Fibroblast of the aortic adventitia (primary cell): ENCODE measurements around the gene C3orf33. TPM values are rescaled to one million over a fixed set of nuclear protein-coding genes. Genes with fewer than 3 reads are reported as not detected.

Experiments
- DNase-seq: peaks from one replicate; pipeline ENCODE4 v3.0.0-alpha.2; 2010; ENCODE audit warnings: low read depth
- H3K4me3 ChIP-seq: 2 replicates; pipeline ENCODE4 v1.5.1; 2011; ENCODE audit warnings: low read depth, mild to moderate bottlenecking, control low read depth, low read length, moderate library complexity
- total RNA-seq: library from RNA; depleted of rRNA; stranded (reverse); fragments of >200 nt; gene quantifications from 2 replicates; pipeline ENCODE4 v1.2.3, GENCODE V29; 2012; ENCODE audit warnings: low replicate concordance
- TF ChIP-seq, protein P1 (sequence below): IDR thresholded peaks from 2 replicates; pipeline ENCODE4 v1.5.1; 2011; ENCODE audit warnings: mild to moderate bottlenecking, low read length, control low read depth, inconsistent platforms; ENCODE audit not compliant: insufficient read depth

The C3orf33 gene
- total RNA-seq, 1 donor, result 2.8 TPM

DNA sequence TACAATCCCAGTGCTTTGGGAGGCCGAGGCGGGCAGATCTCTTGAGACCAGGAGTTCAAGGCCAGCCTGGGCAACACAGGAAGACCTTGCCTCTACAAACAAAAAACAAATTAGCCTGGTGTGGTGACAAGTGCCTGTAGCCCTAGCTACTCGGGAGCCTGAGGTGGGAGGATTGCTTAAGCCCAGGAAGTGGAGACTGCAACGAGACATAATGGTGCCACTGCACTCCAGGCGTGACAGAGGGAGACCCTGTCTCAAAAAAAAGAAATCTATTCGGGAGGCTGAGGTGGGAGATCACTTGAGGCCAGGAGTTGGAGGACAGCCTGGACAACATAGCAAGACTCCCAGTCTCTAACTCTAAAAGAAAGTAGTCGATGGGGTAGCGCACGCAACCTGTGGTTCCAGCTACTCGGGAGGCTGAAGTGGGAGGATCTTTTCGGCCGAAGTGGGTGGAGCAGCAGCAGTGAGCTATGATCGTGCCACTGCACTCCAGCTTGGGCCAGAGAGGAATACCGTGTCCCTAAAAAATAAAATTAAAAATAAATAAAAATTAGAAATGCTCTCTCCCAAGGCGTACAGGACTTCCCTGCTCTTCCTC, 775 bp downstream of the C3orf33 start:
- DNase-seq, result peak; percentile 30
- TF ChIP-seq, protein P1, sequence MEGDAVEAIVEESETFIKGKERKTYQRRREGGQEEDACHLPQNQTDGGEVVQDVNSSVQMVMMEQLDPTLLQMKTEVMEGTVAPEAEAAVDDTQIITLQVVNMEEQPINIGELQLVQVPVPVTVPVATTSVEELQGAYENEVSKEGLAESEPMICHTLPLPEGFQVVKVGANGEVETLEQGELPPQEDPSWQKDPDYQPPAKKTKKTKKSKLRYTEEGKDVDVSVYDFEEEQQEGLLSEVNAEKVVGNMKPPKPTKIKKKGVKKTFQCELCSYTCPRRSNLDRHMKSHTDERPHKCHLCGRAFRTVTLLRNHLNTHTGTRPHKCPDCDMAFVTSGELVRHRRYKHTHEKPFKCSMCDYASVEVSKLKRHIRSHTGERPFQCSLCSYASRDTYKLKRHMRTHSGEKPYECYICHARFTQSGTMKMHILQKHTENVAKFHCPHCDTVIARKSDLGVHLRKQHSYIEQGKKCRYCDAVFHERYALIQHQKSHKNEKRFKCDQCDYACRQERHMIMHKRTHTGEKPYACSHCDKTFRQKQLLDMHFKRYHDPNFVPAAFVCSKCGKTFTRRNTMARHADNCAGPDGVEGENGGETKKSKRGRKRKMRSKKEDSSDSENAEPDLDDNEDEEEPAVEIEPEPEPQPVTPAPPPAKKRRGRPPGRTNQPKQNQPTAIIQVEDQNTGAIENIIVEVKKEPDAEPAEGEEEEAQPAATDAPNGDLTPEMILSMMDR, result no peak
- H3K4me3 ChIP-seq, result peak overlapping the region; percentile 78

- no peak overlapping the region for H3K4me3 ChIP-seq
Measured at GRCh38 chr3:155804323-155804722, 1.8 kb downstream of the C3orf33 start.

DNA sequence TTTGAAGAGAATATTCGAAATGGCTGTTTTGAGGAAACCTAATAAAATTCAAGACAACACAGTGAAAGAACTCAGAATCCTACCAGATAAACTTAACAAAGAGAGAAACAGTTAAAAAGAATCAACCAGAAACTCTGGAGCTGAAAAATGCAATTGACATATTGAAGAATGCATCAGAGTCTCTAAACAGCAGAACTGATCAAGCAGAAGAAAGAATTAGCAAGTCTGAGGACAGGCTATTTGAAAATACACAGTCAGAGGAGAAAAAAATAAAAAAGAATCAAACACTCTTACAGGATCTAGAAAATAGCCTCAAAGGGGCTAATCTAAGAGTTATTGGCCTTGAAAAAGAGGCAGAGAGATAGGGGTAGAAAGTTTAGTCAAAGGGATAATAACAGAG, 13.5 kb downstream of the C3orf33 start:
- H3K4me3 ChIP-seq, result no peak overlapping the region
- TF ChIP-seq, protein P1, result no peak
- no peak for DNase-seq

More at GRCh38 chr3:155804323-155804722, 1.8 kb downstream of the C3orf33 start:
- DNase-seq, result no peak
- TF ChIP-seq, protein P1, result no peak

GRCh38 chr3:155791190-155791589, 14.9 kb downstream of the C3orf33 start:
- H3K4me3 ChIP-seq, result no peak overlapping the region
- peak; percentile 54 for DNase-seq
- TF ChIP-seq, protein P1, result no peak

DNA sequence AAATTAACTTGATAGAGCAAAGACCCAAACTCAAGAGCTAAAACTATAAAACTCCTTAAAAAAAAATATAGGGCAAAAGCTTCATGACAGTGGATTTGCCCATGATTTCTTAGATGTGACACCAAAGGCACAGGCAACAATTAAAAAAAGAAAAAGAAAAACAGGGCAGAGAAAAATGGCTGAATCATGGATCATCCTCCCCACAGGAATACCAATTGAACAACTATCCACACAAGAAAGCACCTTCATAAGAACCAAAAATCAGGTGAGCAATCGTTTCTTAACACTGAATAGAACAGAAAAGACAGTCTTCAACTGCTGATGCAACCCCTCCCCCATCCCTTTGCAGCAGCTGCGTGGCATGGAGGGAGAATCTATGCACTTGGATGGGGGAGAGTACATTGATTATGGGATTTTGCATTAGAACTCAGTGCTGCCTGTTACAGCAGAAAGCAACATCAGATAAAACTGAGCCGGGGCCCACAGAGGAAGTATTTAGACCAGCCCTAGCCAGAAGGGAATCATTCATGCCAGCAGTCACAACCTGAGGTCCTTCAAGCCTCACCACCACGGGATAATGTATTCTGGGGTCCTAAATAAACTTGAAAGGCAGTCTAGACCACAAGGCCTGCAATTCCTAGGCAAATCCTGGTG, 15.7 kb downstream of the C3orf33 start:
- TF ChIP-seq, protein P1, result no peak
- DNase-seq, result no peak
- H3K4me3 ChIP-seq, result no peak overlapping the region

GRCh38 chr3:155785662-155786295, 20.3 kb downstream of the C3orf33 start:
- TF ChIP-seq, protein P1, result no peak
- no peak overlapping the region for H3K4me3 ChIP-seq
- DNase-seq, result no peak
